GM19468 (cell line): Measurements from ENCODE around the gene CD151.

Source experiments
- ATAC-seq: cut with Tn5 transposase; IDR thresholded peaks from one replicate; pipeline ENCODE4 v1.9.1; 2021; ENCODE audit warnings: mild to moderate bottlenecking, moderate library complexity, moderate number of reproducible peaks; ENCODE audit not compliant: unreplicated experiment; ENCODE audit errors: extremely low read depth

The CD151 gene

DNA sequence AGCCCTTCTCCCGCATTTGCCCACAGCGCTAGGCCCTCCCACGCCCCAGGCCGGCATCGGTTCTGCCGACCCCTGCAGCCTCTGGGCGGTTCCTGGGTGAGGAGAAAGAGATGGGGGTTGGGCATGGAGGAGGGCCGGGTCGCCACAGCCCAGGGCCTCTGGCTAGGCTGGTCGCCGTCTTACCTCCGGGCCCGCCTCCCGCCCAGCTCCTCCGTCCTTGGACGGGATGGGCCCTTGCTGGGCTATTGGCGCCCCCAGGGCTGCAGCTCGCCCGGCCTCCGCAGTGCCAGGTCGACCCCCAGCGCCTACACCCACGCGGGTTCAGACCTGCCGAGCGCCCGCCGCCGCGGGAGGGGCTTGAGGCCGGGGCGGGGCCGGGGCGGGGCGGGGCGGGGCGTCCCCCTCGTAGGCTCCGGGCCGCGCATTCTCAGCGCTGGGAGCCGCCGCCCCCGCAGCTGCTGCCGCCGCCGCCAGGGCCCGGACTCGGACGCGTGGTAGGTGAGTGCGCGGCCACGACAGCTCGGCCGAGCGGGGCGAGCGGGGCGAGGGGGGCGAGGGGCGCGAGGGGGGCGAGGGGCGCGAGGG lies at the start of gene CD151:
TSS of gene CD151 (plus strand) at position 424 of the 585 bp plus-strand sequence. CDS start 3,118 bp downstream, outside the sequence.
- ATAC-seq: no peak

DNA sequence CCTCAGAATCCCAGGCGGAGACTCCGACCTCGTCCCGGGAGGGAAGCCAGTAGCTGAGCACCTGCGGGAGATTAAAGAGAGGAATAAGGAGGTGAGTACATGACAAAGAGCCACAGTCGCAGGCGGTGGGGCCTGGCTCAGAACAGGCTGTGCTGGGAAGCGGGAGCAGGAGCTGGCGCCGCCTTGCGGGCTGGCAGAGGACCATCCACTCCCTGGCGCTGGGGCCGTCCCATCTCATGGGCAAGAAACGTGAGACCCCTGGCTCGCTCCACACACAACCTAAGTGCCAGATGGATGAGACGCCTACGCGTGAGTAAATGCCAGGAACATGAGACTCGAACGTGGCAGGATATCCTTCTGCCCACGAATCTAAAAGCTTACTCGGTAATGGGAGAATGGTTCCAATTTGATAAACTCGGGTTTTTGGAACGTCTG lies 49.2 kb upstream of the CD151 start:
- ATAC-seq: no peak

DNA sequence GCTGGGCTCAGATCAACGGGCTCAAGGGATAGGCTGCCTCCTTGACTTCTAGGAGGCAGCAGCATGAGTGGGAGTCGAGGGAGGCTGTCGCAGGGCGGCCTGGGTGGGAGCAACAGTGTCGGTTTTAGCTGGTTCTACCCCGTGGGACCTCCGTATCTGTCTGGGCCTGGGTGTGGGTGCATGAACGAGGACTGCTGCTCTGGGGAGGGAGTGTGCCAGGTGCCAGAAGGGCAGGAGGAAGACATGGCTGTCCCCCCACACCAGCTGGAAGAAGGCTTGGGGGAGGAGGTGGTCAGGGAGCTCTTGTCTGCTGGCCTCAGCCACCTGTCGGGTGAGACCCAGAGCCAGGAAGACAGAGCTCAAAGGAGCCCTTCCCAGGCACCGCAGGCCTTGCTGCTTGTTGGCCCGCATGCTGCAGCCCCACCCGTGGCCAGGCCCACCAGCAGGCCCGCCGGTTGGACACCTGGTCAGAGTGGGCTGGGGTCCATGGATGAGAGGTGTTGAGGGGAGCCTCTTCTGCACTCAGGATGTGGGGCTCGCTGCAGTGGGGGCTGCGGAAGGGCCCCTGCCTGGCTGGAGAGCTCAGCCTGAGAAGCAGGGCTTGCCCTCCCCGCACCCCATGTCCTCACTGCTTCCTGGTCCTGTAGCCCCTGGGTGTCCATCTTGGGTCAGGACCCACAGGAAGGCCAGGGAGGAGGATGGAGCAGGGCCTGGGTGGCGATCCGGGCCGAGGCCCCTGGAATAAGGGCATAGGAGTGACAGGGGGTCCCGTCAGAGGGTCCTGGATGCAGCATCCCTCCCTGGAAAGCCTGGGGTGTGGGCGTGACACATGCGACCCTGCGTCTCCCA lies 46.3 kb upstream of the CD151 start:
- no peak for ATAC-seq

DNA sequence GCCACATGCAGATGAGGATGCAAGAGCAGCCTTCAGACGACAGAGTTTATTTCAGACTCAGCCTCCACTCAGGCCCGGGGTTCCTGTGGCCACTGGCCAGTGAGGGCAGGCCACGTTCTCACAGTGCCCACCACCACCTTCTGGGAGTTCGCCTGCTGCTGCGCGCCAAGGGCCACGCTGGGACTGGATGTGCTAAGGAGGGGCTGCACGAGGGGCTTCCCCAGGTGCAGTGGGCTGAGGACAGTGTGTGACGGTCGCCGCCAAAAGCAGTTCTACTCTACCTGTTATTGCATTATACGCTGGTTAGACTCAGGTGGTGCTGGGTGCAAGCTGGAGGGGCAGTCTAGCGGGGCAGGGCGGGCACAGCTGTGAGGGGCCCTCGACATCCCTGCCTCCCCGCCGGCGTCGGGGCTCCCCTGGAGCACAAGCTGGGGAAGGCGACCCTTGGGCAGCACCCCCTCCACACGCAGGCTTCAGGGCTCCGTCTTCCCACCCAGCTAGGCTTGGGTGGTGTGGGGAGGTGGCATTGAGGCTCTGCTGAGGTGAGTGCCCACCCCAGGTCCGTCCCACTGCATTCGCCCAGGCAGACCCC lies 45.6 kb upstream of the CD151 start:
- ATAC-seq: no peak

DNA sequence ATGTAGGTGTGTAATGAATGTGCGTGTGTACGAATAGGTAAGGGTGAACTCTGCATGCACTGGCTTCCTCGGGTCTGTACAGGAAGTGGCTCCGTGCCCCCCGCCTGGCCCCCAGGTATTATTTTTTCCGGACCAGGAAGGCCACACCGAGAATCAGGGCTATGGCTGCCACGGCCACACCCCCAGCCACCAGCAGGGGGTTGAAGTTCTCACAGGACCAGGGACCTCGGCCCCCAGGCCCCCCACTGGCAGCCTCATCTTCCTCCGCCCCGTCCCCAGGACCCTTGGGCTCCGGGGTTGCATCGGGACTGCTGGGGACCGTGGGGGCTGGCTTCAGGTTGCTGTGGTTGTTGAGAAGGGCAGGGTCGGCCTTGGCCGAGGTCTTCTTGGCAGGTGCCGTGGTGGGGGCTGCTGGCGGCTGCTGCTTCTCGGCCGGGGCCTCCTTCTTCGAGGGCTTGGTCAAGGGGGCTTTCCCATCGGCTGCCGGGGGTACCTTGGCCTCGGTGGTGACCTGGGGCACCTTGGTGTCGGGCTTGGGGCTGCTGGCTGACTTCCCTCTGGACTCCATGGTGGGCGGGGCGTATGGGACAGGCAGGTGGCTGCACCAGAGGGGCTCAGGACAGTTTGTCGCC lies 44.6 kb upstream of the CD151 start:
- ATAC-seq: no peak

DNA sequence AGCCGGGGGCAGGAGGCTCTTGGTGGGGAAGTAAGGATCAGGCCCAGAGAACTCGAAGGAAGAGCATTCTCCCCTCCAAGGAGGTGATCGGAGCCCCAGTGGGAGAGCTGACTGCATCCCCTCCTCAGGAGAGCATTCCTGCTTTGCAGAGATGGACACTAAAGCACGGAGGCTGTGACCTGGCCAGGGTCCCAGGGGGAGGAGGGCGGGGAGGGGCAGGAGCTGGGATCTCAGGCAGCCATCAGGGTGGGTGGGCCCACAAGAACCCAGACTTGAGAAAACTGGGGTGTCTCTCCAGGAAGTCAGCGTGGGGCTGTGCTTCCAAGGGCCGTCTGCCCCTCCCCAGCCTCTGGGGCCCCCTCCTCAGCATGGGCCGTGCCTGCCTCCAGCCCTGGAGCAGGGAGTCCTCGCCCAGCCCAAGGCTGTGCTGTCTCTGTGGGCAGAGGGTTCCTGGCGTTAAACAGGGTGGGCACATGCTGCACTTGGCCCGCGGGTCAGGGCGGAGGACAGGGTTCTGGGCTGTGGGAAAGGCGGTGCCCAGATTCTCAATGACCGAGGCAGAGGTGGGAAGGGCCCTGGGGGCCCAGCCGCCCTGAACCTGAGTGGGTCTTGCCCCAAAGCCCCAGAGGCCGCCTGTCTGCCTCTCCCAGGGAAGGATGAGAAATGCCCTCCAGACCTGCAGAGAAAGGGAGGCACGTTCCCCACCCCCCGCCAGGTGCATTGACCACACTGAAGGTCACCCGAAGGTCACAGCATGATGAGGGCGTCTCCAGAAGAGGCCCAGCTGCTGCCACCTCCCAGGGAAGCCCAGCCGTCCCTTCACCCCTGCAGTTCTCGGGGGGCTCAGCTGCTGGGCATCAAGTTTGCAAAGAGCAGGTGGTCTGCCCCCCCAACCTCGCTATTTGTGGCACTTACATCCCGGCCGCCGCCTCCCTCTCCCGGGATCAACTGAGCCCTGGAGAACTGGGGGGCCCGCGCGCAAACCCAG lies 43.5 kb upstream of the CD151 start:
- no peak for ATAC-seq

DNA sequence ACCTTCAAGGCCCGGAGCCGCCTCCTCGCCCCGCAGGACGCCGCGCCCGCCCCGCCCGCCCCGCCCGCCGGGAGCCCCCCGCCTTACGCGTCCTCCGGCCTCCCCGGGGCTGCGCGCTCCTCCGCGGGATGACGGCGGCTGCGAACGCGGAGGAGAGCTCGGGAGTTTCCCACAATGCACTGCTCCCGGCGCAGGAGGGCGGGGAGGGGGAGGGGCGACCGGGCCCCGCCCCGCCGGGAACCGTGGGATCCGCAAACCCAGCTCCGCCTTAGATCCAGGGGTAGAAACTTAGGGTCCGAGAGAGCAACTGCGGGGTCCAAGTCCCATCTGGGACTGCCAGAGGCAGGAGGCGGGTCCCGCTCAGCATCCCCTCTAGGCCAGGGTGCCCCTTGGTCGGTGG lies 42.8 kb upstream of the CD151 start, which contains the start of gene CEND1:
TSS of gene CEND1 (minus strand) at position 148 of the 400 bp plus-strand sequence. CDS start 1,514 bp downstream, outside the sequence.
- no peak for ATAC-seq

DNA sequence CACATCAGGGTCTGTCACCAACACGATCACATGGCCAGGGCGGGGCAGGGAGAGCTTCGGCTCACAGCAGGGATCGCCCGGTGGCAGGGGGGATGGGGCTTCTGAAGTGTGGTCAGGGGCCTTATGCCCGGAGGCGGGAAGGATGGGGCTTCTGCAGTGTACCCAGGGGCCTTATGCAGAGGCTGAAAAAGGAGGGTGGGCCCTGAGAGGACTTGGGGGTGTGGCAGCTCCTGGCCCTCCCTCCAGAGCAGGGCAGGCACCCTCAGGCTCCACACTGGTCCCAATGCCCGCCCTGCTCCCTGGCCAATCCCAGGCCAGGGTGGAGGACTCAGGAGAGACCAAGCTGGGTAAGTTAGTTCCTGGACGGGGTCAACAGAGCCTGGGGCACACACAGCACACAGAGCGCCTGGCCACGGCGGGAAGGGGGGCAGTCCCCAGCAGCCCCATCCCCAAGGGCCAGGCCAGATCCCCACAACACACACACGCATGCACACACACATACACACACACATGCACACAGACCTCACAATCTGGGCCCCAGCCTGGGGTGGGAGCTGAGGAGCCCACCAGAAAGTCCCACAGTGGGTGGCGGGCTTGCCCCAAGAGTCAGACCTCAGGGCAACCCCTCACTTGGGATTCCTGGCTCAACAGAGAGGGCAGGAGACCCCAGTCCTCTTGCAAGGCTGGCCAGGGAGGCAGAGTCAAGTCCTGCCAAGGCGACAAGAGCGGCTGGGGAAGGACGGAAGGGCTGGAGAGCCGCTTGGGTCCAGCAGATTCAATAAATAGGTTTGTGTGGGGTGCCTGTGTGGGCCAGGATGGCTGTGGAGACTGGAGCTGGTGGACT lies 41.8 kb upstream of the CD151 start:
- no peak for ATAC-seq

DNA sequence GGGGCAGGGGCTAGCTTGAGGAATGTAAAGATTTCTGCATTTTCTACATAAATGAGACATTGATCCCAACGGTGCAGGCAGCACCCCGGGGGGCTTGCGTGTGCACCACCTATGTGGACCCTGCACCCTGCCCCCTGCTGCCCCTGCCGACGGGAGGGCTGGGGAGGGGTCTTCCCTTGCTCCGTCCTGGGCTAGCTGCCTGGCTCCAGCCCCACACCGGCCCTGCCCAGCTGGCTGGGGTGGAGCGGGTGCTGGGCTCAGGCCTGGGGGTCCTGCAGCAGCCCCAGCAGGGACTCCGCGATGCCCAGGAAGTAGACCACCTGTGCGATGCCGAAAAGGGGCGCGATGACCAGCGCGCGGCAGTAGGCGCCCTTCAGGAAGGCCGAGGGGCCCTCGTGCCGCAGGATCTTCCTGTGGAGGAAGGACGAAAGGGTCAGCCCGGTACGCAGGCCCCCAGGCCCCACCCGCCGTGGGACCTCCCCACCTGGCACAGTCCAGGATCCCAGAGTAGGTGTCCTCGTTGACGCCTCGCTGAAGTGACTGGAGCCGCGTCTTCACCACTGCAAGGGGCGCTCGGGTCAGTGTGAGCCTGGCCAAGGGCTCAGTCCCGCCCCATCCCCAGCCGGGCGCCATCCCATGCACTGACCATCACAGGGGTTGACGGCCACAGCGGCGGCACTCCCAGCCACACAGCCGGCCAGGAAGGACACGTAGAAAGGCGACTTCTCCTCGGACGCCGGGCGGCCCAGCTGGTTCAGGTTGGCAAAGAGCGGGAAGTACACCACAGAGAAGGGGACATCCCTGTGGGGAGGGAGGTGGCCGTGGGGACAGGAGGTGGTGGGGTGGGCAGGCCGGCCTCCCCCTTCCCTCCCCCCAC lies 40.9 kb upstream of the CD151 start:
- ATAC-seq: no peak

DNA sequence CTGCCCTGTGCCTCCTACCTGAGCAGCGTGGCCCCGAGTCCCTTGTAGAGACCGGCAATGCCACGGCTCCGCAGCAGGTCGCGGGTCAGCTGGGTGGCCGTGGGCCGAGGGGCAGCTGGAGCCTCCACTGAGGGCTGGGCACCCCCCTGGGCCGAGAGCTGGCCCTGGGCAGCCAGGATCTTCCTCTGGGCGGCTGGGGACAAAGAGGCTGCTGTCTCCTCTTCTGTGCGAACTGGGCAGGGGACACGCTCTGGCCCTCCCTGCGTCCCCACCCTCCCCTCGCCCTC lies 40.3 kb upstream of the CD151 start:
- no peak for ATAC-seq

DNA sequence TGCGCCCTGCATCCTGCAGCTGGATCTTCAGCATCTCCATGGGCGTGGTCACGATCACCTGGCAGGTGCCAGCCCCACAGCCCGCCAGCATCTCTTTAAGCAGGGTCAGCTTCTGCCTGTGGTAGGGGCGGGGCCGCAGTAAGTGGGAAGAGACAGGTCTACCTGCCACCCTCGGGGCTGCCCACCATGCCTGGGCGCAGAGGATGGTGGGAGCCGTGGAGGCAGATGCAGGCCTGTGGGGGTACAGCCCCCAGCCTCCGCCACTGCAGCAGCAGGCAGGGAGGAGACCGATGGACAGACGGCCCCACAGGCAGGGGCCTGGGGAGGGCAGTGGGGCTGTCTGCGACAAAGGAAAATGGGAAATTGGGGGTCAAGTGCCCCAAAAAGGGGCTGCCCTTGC lies 39.9 kb upstream of the CD151 start:
- no peak for ATAC-seq

DNA sequence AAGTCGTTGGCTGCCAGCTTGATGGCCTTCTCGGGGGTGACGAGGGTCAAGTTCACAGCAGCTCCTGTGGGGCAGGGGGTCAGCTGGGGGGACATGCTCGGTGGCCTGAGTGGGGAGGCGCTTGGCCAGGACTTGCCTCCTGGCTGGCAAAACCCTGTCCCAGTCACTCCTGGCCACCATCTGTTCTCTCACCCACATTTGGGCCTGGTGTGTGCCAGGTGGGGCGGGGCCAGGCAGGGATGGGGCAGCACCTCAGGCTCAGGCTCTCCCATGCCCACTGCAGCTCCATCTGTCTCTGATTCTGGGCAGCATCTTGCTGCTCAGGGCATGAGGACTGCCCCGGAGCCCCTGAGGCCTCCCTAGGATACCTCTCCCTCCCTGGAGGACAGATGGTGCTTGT lies 39.2 kb upstream of the CD151 start:
- ATAC-seq: no peak

DNA sequence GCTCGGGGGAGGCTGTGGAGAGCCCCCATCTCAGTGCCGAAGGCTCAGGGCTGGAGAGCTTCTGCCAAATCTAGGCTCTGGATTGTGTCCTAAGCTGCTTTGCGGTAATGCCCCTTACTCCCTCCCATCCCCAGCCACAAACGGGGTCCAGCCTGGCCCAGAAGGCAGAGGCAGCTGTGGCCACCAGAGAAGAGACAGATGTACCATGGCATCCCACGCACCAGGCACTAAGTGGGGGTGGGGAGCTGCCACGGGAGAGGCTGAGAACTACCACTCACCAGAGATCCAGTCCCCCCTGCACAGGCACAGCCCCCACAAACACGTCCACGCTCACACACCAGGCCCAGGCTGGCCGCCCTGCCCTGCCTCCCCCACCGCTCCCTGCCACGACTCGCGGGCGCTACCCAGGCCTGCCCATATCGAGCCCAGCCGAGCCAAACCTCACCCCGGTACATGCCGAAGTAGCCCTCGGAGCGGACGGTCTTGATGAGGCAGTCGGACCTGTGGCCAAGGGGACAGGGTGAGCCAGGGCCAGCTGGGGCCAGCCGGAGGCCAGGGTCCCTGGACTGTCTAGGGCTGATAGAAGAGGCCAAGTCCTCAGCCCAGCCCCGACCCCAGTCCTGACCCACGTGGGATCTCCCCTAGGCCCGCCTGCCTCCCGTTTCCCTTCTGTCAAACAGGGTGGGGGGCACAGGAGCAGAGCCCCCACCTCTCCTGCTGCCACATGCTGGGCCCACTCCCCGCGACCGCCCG lies 38.6 kb upstream of the CD151 start:
- ATAC-seq: no peak

DNA sequence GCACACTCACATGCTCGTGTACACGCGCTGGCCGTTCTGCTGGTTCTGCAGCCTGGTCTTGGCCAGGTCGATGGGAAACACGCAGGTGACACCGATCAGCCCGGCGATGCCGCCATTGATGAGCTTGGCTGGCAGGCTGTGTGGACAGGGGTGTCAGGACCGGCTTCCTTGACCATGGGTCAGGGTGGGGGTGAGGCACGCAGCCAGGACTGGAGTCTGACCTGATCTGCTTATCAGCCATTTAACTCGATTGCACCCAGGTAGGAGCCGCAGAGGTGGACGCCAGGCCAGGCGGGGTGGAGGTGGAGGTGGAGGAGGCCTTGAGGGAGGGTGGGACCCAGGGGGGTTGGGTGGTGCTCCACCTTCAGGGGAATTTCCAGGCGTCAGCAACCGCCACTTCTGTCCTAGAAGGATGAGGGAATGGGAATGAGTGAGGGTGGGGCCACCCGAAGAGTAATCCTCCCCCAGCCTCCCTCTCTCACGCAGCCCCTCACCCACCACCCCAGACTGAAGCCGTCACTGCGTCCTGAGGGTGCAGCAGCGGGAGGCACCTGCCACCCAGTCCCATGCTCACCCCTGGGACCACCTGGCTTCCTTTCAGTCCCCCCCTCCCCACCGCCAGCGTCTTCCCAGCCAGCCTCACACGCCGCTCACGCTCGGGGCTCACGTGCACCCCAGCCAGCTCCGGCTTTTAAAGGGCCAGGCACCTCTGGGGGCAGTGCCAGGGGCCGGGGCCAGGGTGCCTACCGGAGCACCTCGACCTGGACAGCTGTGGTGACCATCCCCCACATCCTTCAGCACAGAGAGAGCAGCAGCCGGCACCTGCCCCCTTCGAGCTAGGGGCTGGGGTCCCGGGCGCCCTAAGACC lies 37.8 kb upstream of the CD151 start:
- no peak for ATAC-seq

DNA sequence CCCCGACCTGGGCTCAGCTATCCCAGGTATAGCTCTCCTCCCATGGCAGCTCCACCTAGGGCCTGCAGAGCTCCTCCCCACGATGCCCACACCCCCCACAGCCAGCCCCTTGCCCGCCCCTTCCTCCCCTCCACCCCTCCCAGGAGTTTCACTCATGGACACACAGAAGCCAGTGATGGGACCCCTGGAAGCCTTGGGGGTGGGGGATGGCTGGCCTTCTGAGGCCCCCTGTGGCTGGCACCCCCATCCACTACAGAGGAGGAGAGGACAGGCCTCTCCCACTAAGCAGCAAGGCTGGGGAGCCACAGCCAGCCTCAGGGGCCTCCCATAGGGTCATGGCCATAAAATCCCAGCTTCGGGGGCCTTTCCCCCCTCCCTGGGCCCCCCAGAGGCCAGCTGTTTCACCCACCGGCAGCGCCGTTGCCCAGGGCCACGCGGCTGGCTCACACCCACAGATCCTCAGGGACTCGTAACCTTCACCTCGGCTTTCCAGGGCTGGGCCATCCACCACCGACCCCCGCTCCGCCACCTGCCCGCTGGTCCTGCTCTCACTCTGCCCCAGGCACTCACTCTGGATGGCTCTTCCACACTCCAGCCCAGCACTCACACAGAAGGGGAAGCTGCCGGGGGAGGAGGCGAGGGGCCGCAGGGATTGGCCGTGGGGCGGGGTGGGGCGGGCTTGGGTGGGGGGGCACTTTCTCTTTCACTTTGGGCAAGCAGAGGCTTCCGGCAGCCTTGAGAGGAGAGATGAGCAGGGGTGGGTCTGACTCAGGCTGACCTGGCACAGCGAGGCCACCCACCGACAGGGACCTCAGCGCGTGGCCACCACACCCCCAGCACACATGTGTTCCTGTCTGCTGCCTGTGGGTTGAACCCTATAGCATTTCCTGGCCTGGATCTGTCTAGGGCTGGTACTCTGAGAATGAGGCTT lies 36.9 kb upstream of the CD151 start:
- ATAC-seq: no peak
